ENCODE measurements around the gene CYB561D1.

DNA sequence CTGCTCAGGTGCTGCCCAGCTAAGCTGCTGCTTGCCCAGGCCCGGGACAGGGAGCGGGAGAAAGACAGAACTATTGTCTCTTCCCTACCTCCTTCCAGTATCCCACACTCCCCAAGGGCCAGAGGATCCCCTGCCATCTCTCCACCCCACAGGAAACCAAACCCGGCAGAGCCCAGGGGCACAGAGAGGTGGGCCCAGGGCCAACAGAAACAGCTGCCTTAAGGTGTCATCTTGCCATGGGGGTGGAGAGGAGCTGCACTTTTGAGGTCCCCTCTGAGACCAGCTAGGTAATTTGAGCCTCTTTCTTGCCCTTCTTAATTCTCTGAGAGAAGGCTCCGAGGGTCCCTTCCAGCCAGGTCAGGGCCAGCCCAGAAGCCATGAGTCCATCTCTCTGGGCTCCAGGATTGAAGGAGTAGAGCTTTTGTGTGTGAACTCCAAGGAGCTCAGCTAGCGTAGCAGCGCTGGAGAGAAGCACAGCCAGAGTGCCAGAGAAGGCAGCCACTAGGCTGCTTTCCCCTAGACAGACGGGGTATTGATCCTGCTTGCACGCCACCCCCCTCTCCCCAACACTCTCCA lies 36.1 kb downstream of the CYB561D1 start:
- no peak for TF ChIP-seq EZH2 (IDR thresholded peaks at IDR 0.05; ENCODE audit: low read length)
- TF ChIP-seq, protein P1, sequence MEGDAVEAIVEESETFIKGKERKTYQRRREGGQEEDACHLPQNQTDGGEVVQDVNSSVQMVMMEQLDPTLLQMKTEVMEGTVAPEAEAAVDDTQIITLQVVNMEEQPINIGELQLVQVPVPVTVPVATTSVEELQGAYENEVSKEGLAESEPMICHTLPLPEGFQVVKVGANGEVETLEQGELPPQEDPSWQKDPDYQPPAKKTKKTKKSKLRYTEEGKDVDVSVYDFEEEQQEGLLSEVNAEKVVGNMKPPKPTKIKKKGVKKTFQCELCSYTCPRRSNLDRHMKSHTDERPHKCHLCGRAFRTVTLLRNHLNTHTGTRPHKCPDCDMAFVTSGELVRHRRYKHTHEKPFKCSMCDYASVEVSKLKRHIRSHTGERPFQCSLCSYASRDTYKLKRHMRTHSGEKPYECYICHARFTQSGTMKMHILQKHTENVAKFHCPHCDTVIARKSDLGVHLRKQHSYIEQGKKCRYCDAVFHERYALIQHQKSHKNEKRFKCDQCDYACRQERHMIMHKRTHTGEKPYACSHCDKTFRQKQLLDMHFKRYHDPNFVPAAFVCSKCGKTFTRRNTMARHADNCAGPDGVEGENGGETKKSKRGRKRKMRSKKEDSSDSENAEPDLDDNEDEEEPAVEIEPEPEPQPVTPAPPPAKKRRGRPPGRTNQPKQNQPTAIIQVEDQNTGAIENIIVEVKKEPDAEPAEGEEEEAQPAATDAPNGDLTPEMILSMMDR (optimal IDR thresholded peaks at IDR 0.05 in 1 of 3, IDR thresholded peaks at IDR 0.05 in 1 of 3, conservative IDR thresholded peaks at IDR 0.05 in 1 of 3; ENCODE audit: extremely low read depth in 1 of 3, insufficient read depth in 2 of 3, low read length in 3 of 3): no peak

All from keratinocyte (primary cell).